H1 (cell line): ENCODE data around the gene AHDC1. TPM values are rescaled to one million over a fixed set of nuclear protein-coding genes. Genes with fewer than 3 reads are reported as not detected.

Source experiments
- CTCF ChIA-PET: fragments of 300-600 bp; sonication (Branson Sonifier 250); formaldehyde crosslinking; loops from one replicate; lab custom pipeline; 2021; ENCODE audit not compliant: partially characterized antibody; lab: Charles Lee
- POLR2A ChIA-PET: fragments of 300-600 bp; sonication (Branson Sonifier 250); formaldehyde crosslinking; loops from one replicate; lab custom pipeline; 2021; ENCODE audit warnings: inconsistent platforms; ENCODE audit not compliant: partially characterized antibody; lab: Charles Lee
- DNase-seq, 2 experiments: peaks; one replicate each; pipeline versions ENCODE4 v3.0.0 to v3.0.0-alpha.2; 2010 to 2022; ENCODE audit warnings: low spot score in 2 of 2, low read depth in 1 of 2, mixed read lengths in 1 of 2
- FAIRE-seq: peaks from 2 replicates; lab custom pipeline; 2011; peaks lifted over from hg19 to GRCh38; lab: Jason Lieb, UNC
- H2AFZ ChIP-seq: 2 replicates; pipeline ENCODE4 v1.8.1; 2012; ENCODE audit warnings: low read length, inconsistent platforms
- H2AK5ac ChIP-seq: 2 replicates; pipeline ENCODE4 v1.6.1; 2013; ENCODE audit warnings: low read depth, low read length
- H2BK120ac ChIP-seq: replicated peaks from 2 replicates; pipeline ENCODE3; 2013; ENCODE audit warnings: low read depth, low read length, inconsistent platforms
- H2BK12ac ChIP-seq: 2 replicates; pipeline ENCODE4 v1.6.1; 2013; ENCODE audit warnings: low read depth, low read length
- H2BK15ac ChIP-seq: 2 replicates; pipeline ENCODE4 v1.6.1; 2013; ENCODE audit warnings: low read length
- H2BK20ac ChIP-seq: 2 replicates; pipeline ENCODE4 v1.6.1; 2013; ENCODE audit warnings: low read length
- H2BK5ac ChIP-seq: 2 replicates; pipeline ENCODE4 v1.6.1; 2013; ENCODE audit warnings: low read depth, low read length
- H3K14ac ChIP-seq: 2 replicates; pipeline ENCODE4 v1.6.1; 2013; ENCODE audit warnings: inconsistent platforms; ENCODE audit not compliant: insufficient read length
- H3K18ac ChIP-seq: 2 replicates; pipeline ENCODE4 v1.6.1; 2013; ENCODE audit warnings: low read length; ENCODE audit errors: extremely low read depth
- H3K23ac ChIP-seq: 2 replicates; pipeline ENCODE4 v1.6.1; 2013; ENCODE audit warnings: inconsistent platforms; ENCODE audit not compliant: insufficient read length
- H3K23me2 ChIP-seq: 2 replicates; pipeline ENCODE4 v1.6.1; 2013; ENCODE audit warnings: low read depth, low read length
- H3K27ac ChIP-seq: 2 replicates; pipeline ENCODE4 v1.6.1; 2011; ENCODE audit warnings: low read depth, low read length, inconsistent platforms
- H3K27me3 ChIP-seq, 4 experiments: replicated peaks in 1 of 4; 1 replicate in 1 of 4; 2 replicates in 3 of 4; pipeline versions ENCODE4 v1.6.1 to v1.8.1; 2011 to 2013; ENCODE audit warnings: low read length in 3 of 4, mild to moderate bottlenecking in 3 of 4, inconsistent platforms in 2 of 4, mixed read lengths in 2 of 4, moderate library complexity in 1 of 4; ENCODE audit not compliant: control insufficient read depth in 3 of 4, insufficient read depth in 3 of 4; ENCODE audit errors: extremely low read depth in 1 of 4
- H3K36me3 ChIP-seq, 4 experiments: 2 replicates each; pipeline versions ENCODE4 v1.6.1 to v1.8.1; 2011 to 2013; ENCODE audit warnings: mild to moderate bottlenecking in 4 of 4, low read length in 3 of 4, moderate library complexity in 2 of 4, control low read depth in 1 of 4, inconsistent platforms in 1 of 4; ENCODE audit not compliant: insufficient read depth in 4 of 4, control insufficient read depth in 2 of 4
- H3K4ac ChIP-seq: replicated peaks from 2 replicates; pipeline ENCODE3; 2013; ENCODE audit warnings: low read length, low read depth, mixed read lengths, inconsistent platforms; ENCODE audit not compliant: insufficient read length
- H3K4me1 ChIP-seq, 4 experiments: replicated peaks in 1 of 4; 1 replicate in 1 of 4; 2 replicates in 3 of 4; pipeline versions ENCODE4 v1.6.1 to v1.8.1; 2011 to 2013; ENCODE audit warnings: low read length in 3 of 4, inconsistent platforms in 2 of 4, mixed read lengths in 1 of 4; ENCODE audit not compliant: insufficient read depth in 4 of 4, control insufficient read depth in 3 of 4
- H3K4me2 ChIP-seq, 2 experiments: 2 replicates each; pipeline versions ENCODE4 v1.6.1 to v1.8.1; 2011 to 2013; ENCODE audit warnings: low read depth in 2 of 2, low read length in 2 of 2, control low read depth in 1 of 2, inconsistent platforms in 1 of 2, mild to moderate bottlenecking in 1 of 2; ENCODE audit not compliant: insufficient read depth in 1 of 2
- H3K4me3 ChIP-seq, 4 experiments: fragments of 200-600, 300-600 bp in 1 of 4; sonication (generic), shearing (Covaris generic), sonication (Bioruptor Twin) in 1 of 4; 2 replicates each; pipeline versions ENCODE4 v1.5.1 to v1.8.1; 2011 to 2016; ENCODE audit warnings: low read length in 4 of 4, low read depth in 3 of 4, control low read depth in 2 of 4, inconsistent platforms in 2 of 4, mild to moderate bottlenecking in 2 of 4, mixed read lengths in 1 of 4, moderate library complexity in 1 of 4; ENCODE audit not compliant: insufficient read depth in 2 of 4; ENCODE audit errors: extremely low read depth in 1 of 4
- H3K56ac ChIP-seq: replicated peaks from 2 replicates; pipeline ENCODE3; 2013; ENCODE audit warnings: low read depth, mild to moderate bottlenecking, mixed read lengths, low read length, inconsistent platforms; ENCODE audit not compliant: insufficient read length
- H3K79me1 ChIP-seq: 2 replicates; pipeline ENCODE4 v1.6.1; 2013; ENCODE audit warnings: low read depth, low read length, control low read depth
- H3K79me2 ChIP-seq, 2 experiments: 2 replicates each; pipeline versions ENCODE4 v1.6.1 to v1.8.1; 2012 to 2013; ENCODE audit warnings: low read length in 2 of 2, mild to moderate bottlenecking in 2 of 2, inconsistent platforms in 1 of 2; ENCODE audit not compliant: insufficient read depth in 2 of 2, control insufficient read depth in 1 of 2
- H3K9ac ChIP-seq, 4 experiments: replicated peaks in 1 of 4; 1 replicate in 1 of 4; 2 replicates in 3 of 4; pipeline versions ENCODE4 v1.6.1 to v1.8.1; 2011 to 2013; ENCODE audit warnings: low read depth in 3 of 4, low read length in 3 of 4, control low read depth in 2 of 4, mild to moderate bottlenecking in 2 of 4, moderate library complexity in 2 of 4, inconsistent platforms in 1 of 4; ENCODE audit errors: extremely low read depth in 1 of 4
- H3K9me3 ChIP-seq, 2 experiments: 2 replicates each; pipeline versions ENCODE4 v1.6.1 to v1.8.1; 2012 to 2013; ENCODE audit warnings: mild to moderate bottlenecking in 2 of 2, moderate library complexity in 2 of 2, control low read depth in 1 of 2, inconsistent platforms in 1 of 2, low read depth in 1 of 2, low read length in 1 of 2, mixed read lengths in 1 of 2; ENCODE audit not compliant: insufficient read depth in 2 of 2
- H4K20me1 ChIP-seq, 2 experiments: replicated peaks in 1 of 2; 2 replicates each; pipeline versions ENCODE3 to v1.8.1; 2011 to 2013; ENCODE audit warnings: inconsistent platforms in 2 of 2, low read length in 2 of 2, mild to moderate bottlenecking in 1 of 2; ENCODE audit not compliant: insufficient read depth in 2 of 2, control insufficient read depth in 1 of 2
- H4K5ac ChIP-seq: 2 replicates; pipeline ENCODE4 v1.6.1; 2013; ENCODE audit warnings: low read length, low read depth, mixed read lengths, inconsistent platforms; ENCODE audit not compliant: insufficient read length
- H4K8ac ChIP-seq: 2 replicates; pipeline ENCODE4 v1.8.0; 2013; ENCODE audit warnings: mild to moderate bottlenecking, moderate library complexity, low read length, inconsistent platforms; ENCODE audit not compliant: insufficient read depth; ENCODE audit errors: extremely low read depth
- H4K91ac ChIP-seq: replicated peaks from 2 replicates; pipeline ENCODE3; 2013; ENCODE audit warnings: low read length, mixed read lengths, inconsistent platforms; ENCODE audit not compliant: insufficient read length
- ASH2L ChIP-seq: fragments of 200-600, 300-600 bp; sonication (generic); IDR thresholded peaks from one replicate; pipeline ENCODE4 v1.7.1; 2017; ENCODE audit warnings: low read length
- EGR1 ChIP-seq: IDR thresholded peaks from 2 replicates; pipeline ENCODE4 v1.6.1; 2011; ENCODE audit warnings: low read depth, low read length, borderline replicate concordance
- RBBP5 ChIP-seq: IDR thresholded peaks from 2 replicates; pipeline ENCODE4 v1.7.1; 2012; ENCODE audit warnings: low read depth, mild to moderate bottlenecking, inconsistent platforms, low read length, moderate library complexity, borderline replicate concordance
- SIN3A ChIP-seq, 2 experiments: IDR thresholded peaks in 1 of 2; conservative IDR thresholded peaks in 1 of 2; 2 replicates each; pipeline ENCODE4 v1.6.1; 2011 to 2012; ENCODE audit warnings: low read length in 2 of 2, improper control_type of control experiment in 1 of 2, low read depth in 1 of 2, mild to moderate bottlenecking in 1 of 2
- SP1 ChIP-seq: IDR thresholded peaks from 2 replicates; pipeline ENCODE4 v1.6.1; 2011; ENCODE audit warnings: low read depth, low read length
- WGBS, 2 experiments: shearing (Covaris generic) in 1 of 2; methylation state at CpG; one replicate each; pipeline versions ENCODE4 v1.1.6 to v1.1.7; 2013 to 2015; ENCODE audit warnings: low lambda C conversion rate in 2 of 2, mixed read lengths in 2 of 2, inconsistent platforms in 1 of 2, low coverage in 1 of 2, missing lambda C conversion rate in 1 of 2; ENCODE audit not compliant: insufficient replicate concordance in 2 of 2, insufficient coverage in 1 of 2, insufficient read length in 1 of 2; ENCODE audit errors: extremely low coverage in 1 of 2, missing lambda C conversion rate in 1 of 2; 5-methylcytosine and 5-hydroxymethylcytosine counted together
- polyA plus RNA-seq, 7 experiments: library from polyadenylated mRNA; depleted of rRNA in 3 of 7; stranded (reverse) in 5 of 7; unstranded in 2 of 7; fragments of >200 nt in 5 of 7; fragments of 200-250 nt in 2 of 7; gene quantifications; 1 replicate in 5 of 7; 2 replicates in 1 of 7; 4 replicates in 1 of 7; pipeline versions ENCODE4 v1.2.1 to v1.2.3, GENCODE V29; 2011 to 2013; ENCODE audit warnings: missing spikeins in 2 of 7, mixed read lengths in 2 of 7
- total RNA-seq: library from RNA; stranded (reverse); fragmentation: NEBNext Ultra II Directional; extraction: Animal tissue kit (Norgen Biotek cat#: 25700); gene quantifications from 2 replicates; pipeline ENCODE4 v1.2.1, GENCODE V29; 2021

Gene AHDC1
- total and polyA plus RNA-seq, 2 of the 8 experiments (the other 6 are each of a cell fraction or from before 2014, with no cell fraction given) = 4.4 to 35.1 TPM

DNA sequence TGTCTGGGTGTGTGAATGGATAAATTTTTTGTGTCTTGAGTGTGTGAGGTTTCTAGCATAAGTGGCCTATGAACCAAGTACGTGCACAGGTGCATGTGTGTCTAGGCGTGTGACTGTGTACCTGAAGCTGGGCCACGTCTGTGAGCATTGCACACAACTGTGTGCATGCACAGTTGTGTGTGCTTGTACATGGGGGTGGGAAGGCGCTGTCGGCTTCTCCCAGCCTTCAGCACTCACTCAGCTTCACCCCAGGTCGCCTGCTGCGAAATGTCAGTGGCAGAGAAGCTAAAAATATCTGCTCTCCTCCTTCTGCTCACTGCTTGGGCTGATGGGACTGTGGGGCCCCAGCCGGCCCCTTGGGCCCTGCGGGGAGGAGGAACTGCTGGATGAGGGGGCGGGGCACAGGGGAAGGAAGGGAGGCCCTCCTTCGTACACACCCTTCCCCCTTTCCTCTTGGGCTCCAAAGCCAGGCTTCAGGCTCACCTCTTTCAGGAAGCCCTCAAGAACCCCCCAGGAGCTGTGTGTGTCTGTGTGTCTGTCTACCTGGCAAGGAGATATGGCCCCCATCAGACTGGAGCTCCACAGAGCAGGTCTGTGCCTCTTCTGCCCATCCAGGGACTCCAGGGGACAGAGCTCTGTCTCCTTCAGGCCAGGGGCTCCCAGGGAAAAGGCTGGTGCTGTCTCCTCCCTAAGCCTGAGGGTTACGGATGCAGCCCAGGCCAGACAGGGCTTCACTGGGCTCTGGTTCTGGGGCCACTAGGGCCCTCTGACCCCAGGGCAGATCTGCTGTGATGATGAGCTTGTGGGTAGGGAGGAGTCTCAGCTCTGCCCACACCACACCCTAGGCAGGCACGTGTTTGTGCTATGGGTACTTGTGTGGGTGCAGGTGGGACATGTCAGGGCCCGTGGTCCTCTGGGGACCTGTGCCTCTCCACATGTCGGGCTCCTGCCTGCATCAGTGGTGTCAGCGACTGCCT, 78.4 kb downstream of the AHDC1 start:
- H2AK5ac ChIP-seq = peak overlapping the region; percentile 66; the same call in 1 of the 2 replicates
- H4K8ac ChIP-seq = no peak overlapping the region
- H3K27me3 ChIP-seq = no peaks in the 10 kb centered on the region
- H3K18ac ChIP-seq = peak overlapping the region; percentile 94
- H3K4me1 ChIP-seq = peaks cover 12 to 56% (median 42%) of the 10 kb centered on the region in 4 experiments
- H3K9ac ChIP-seq = peak overlapping the region in 2 of 4 experiments; percentile 25 to 38; a peak in 2 of 7 replicates
- H3K14ac ChIP-seq = no peak overlapping the region
- no peaks in the 10 kb centered on the region for H3K79me1 ChIP-seq
- ChIA-PET CTCF (interaction anchor here (0.6 to 8.6 kb wide), 25 partner anchors 12 to 137 kb away, joined by 3 to 110 read pairs (median 4); partner anchors contain the start of gene AHDC1), POLR2A (interaction anchor here (0.6 to 3.7 kb wide), 7 partner anchors 10 to 124 kb away, joined by 3 to 26 read pairs (median 4); no protein-coding TSS in a partner anchor)
- H3K36me3 ChIP-seq = no peaks in the 10 kb centered on the region
- peak in 1 of 2 experiments; percentile 81 for DNase-seq
- 52% methylated on average over 14 of the region's 16 CpGs; no CpG with 5 or more reads in 1 of the 2 experiments for WGBS, 2 experiments
- H2BK12ac ChIP-seq = peak overlapping the region; percentile 94; the same call in 1 of the 2 replicates
- no peak overlapping the region for H2AFZ ChIP-seq
- peak overlapping the region; percentile 62 for H4K5ac ChIP-seq
- H2BK5ac ChIP-seq = peak overlapping the region; percentile 95
- H3K4me3 ChIP-seq = peak overlapping the region in 3 of 4 experiments; percentile 15 to 42 (median 34); a peak in 4 of 8 replicates
- no peaks in the 10 kb centered on the region for H3K79me2 ChIP-seq
- peaks cover 0 to 4% of the 10 kb centered on the region in 2 experiments for H4K20me1 ChIP-seq
- H3K27ac ChIP-seq = 0 out of 2 replicates have a peak overlapping the region, but pooled peaks have one; percentile 43
- H3K9me3 ChIP-seq = no peaks in the 10 kb centered on the region
- peaks cover 23% of the 10 kb centered on the region for H3K23me2 ChIP-seq
- H3K4me2 ChIP-seq = peak overlapping the region; percentile 51 to 73
- H2BK15ac ChIP-seq = peak overlapping the region; percentile 100
- H3K56ac ChIP-seq = no peak overlapping the region
- peak overlapping the region; percentile 83 for H2BK120ac ChIP-seq
- H3K4ac ChIP-seq = peak overlapping the region; percentile 86
- no peak overlapping the region for H3K23ac ChIP-seq
- peak overlapping the region; percentile 99 for H2BK20ac ChIP-seq
- no peak for FAIRE-seq
- TF ChIP-seq ASH2L (no peak), RBBP5 (0 out of 2 replicates have a peak, but pooled peaks have one; percentile 62), EGR1 (peak; percentile 20; the same call in 1 of the 2 replicates), SP1 (0 out of 2 replicates have a peak, but pooled peaks have one; percentile 54), SIN3A (conservative IDR thresholded peaks at IDR 0.05 in 1 of 2, IDR thresholded peaks at IDR 0.05 in 1 of 2; ENCODE audit: low read depth in 1 of 2, low read length in 2 of 2) (0 out of 4 replicates have a peak, but pooled peaks of 1 of the 2 experiments have one; percentile 44)
- H4K91ac ChIP-seq = peak overlapping the region; percentile 85
